ENCODE data around the gene RPL22.

Gene RPL22

GRCh38 chr1:6148497-6149241 lies 50.7 kb downstream of the RPL22 start:
- H3K9me3 ChIP-seq (ENCODE audit: control insufficient read depth, insufficient read depth, low read length) = no peaks in the 10 kb centered on the region
- no peaks in the 10 kb centered on the region for H3K79me2 ChIP-seq (ENCODE audit: control insufficient read depth, low read length)
- H3K36me3 ChIP-seq (ENCODE audit: control insufficient read depth, low read length) = no peaks in the 10 kb centered on the region
- 0 out of 2 replicates have a peak, but pooled peaks cover 3% of the 10 kb centered on the region for H4K20me1 ChIP-seq (ENCODE audit: control insufficient read depth, insufficient read depth, low read depth, low read length)
- TF ChIP-seq CTCF (IDR thresholded peaks at IDR 0.05; ENCODE audit: low read depth, low read length, poor library complexity, severe bottlenecking) = no peak
- no peak for TF ChIP-seq EZH2phosphoT487 (IDR thresholded peaks at IDR 0.05; ENCODE audit: borderline replicate concordance, low read length)
- no peaks in the 10 kb centered on the region for H3K27me3 ChIP-seq (ENCODE audit: control insufficient read depth, low read length)
- no peaks in the 10 kb centered on the region for H3K4me1 ChIP-seq (ENCODE audit: control insufficient read depth, low read length)
- no peak overlapping the region for H3K4me2 ChIP-seq (ENCODE audit: low read length)
- H3K27ac ChIP-seq (ENCODE audit: low read depth, low read length) = no peak overlapping the region
- no peak overlapping the region for H3K4me3 ChIP-seq (ENCODE audit: low read length)
- H3K9me2 ChIP-seq (replicated peaks; ENCODE audit: control insufficient read depth, low read length) = no peaks in the 10 kb centered on the region
- no peaks in the 10 kb centered on the region for H3F3A ChIP-seq (ENCODE audit: control insufficient read depth, insufficient read depth)

- Histone ChIP-seq H3K27me3 (ENCODE audit: control insufficient read depth, low read length) (no peaks in the 10 kb centered on the region), H3K9me3 (ENCODE audit: control insufficient read depth, insufficient read depth, low read length) (no peaks in the 10 kb centered on the region), H3K36me3 (ENCODE audit: control insufficient read depth, low read length) (no peaks in the 10 kb centered on the region), H3K79me2 (ENCODE audit: control insufficient read depth, low read length) (no peaks in the 10 kb centered on the region), H3K9me2 (replicated peaks; ENCODE audit: control insufficient read depth, low read length) (no peaks in the 10 kb centered on the region), H4K20me1 (ENCODE audit: control insufficient read depth, insufficient read depth, low read depth, low read length) (0 out of 2 replicates have a peak, but pooled peaks cover 3% of the 10 kb centered on the region), H3K4me2 (ENCODE audit: low read length) (no peak overlapping the region), H3F3A (ENCODE audit: control insufficient read depth, insufficient read depth) (no peaks in the 10 kb centered on the region), H3K4me1 (ENCODE audit: control insufficient read depth, low read length) (no peaks in the 10 kb centered on the region), H3K4me3 (ENCODE audit: low read length) (no peak overlapping the region), H3K27ac (ENCODE audit: low read depth, low read length) (no peak overlapping the region)
- TF ChIP-seq CTCF (IDR thresholded peaks at IDR 0.05; ENCODE audit: low read depth, low read length, poor library complexity, severe bottlenecking) (no peak), EZH2phosphoT487 (IDR thresholded peaks at IDR 0.05; ENCODE audit: borderline replicate concordance, low read length) (no peak)
These were observed 53.5 kb downstream of the RPL22 start for GRCh38 chr1:6145864-6146410.

GRCh38 chr1:6145396-6145750 lies 54.0 kb downstream of the RPL22 start:
- Histone ChIP-seq H3K4me1 (ENCODE audit: control insufficient read depth, low read length) (no peaks in the 10 kb centered on the region), H3K4me3 (ENCODE audit: low read length) (no peak overlapping the region), H3K27me3 (ENCODE audit: control insufficient read depth, low read length) (no peaks in the 10 kb centered on the region), H3K36me3 (ENCODE audit: control insufficient read depth, low read length) (no peaks in the 10 kb centered on the region), H4K20me1 (ENCODE audit: control insufficient read depth, insufficient read depth, low read depth, low read length) (0 out of 2 replicates have a peak, but pooled peaks cover 3% of the 10 kb centered on the region), H3K9me3 (ENCODE audit: control insufficient read depth, insufficient read depth, low read length) (no peaks in the 10 kb centered on the region), H3K9me2 (replicated peaks; ENCODE audit: control insufficient read depth, low read length) (no peaks in the 10 kb centered on the region), H3K79me2 (ENCODE audit: control insufficient read depth, low read length) (no peaks in the 10 kb centered on the region), H3F3A (ENCODE audit: control insufficient read depth, insufficient read depth) (no peaks in the 10 kb centered on the region), H3K27ac (ENCODE audit: low read depth, low read length) (no peak overlapping the region), H3K4me2 (ENCODE audit: low read length) (no peak overlapping the region)
- TF ChIP-seq CTCF (IDR thresholded peaks at IDR 0.05; ENCODE audit: low read depth, low read length, poor library complexity, severe bottlenecking) = no peak
- TF ChIP-seq EZH2phosphoT487 (IDR thresholded peaks at IDR 0.05; ENCODE audit: borderline replicate concordance, low read length) = no peak

All from DOHH2 (cell line).